Ramos (cell line): Measurements from ENCODE around the gene DGCR2.

Experiments
- in situ Hi-C: fragments of 300-500 bp; cut with MboI; formaldehyde crosslinking; loops from one replicate; pipeline ENCODE4 v1.14.3; 2022; ENCODE audit warnings: low sequenced_read_pairs; ENCODE audit not compliant: unreplicated experiment

Gene DGCR2

GRCh38 chr22:19111140-19111539 lies 11.1 kb downstream of the DGCR2 start:
- in situ Hi-C loops = no loop called here

GRCh38 chr22:19110646-19111045 lies 11.6 kb downstream of the DGCR2 start:
- in situ Hi-C loops = no loop called here

GRCh38 chr22:19110064-19110458 lies 12.2 kb downstream of the DGCR2 start:
- in situ Hi-C loops = no loop called here

GRCh38 chr22:19109198-19110063 lies 12.8 kb downstream of the DGCR2 start:
- in situ Hi-C loops = no loop called here

- in situ Hi-C loops = no loop called here
Observed at GRCh38 chr22:19108807-19109197, 13.4 kb downstream of the DGCR2 start.

GRCh38 chr22:19107730-19108074 lies 14.5 kb downstream of the DGCR2 start:
- in situ Hi-C loops = no loop called here

GRCh38 chr22:19106886-19107729 lies 15.1 kb downstream of the DGCR2 start:
- in situ Hi-C loops = no loop called here

GRCh38 chr22:19105867-19106802 lies 16.1 kb downstream of the DGCR2 start:
- in situ Hi-C loops = no loop called here

GRCh38 chr22:19105456-19105855 lies 16.8 kb downstream of the DGCR2 start:
- in situ Hi-C loops = no loop called here

GRCh38 chr22:19103880-19104821 lies 18.1 kb downstream of the DGCR2 start:
- in situ Hi-C loops = no loop called here

- in situ Hi-C loops = no loop called here
Observed at GRCh38 chr22:19098157-19098556, 24.1 kb downstream of the DGCR2 start.

GRCh38 chr22:19097518-19097917 lies 24.7 kb downstream of the DGCR2 start:
- in situ Hi-C loops = no loop called here

- in situ Hi-C loops = no loop called here
Observed at GRCh38 chr22:19096555-19096954, 25.7 kb downstream of the DGCR2 start.

- in situ Hi-C loops = no loop called here
Observed at GRCh38 chr22:19094393-19094997, 27.7 kb downstream of the DGCR2 start.

GRCh38 chr22:19092725-19093124 lies 29.5 kb downstream of the DGCR2 start:
- in situ Hi-C loops = no loop called here

- in situ Hi-C loops = no loop called here
Observed at GRCh38 chr22:19090586-19091127, 31.6 kb downstream of the DGCR2 start.

GRCh38 chr22:19090183-19090582 lies 32.0 kb downstream of the DGCR2 start:
- in situ Hi-C loops = no loop called here

GRCh38 chr22:19088866-19089595 lies 33.2 kb downstream of the DGCR2 start:
- in situ Hi-C loops = no loop called here
